M059J (cell line): Measurements from ENCODE around the gene SLC1A2. TPM values are rescaled to one million over a fixed set of nuclear protein-coding genes. Genes with fewer than 3 reads are reported as not detected.

Source experiments
- DNase-seq: peaks from one replicate; pipeline ENCODE4 v3.0.0-alpha.2; 2012; ENCODE audit warnings: low read depth
- total RNA-seq: library from RNA; depleted of rRNA; stranded (reverse); fragments of >200 nt; shearing (Covaris generic); gene quantifications from 2 replicates; pipeline ENCODE4 v1.2.3, GENCODE V29; 2014

Gene SLC1A2
- total RNA-seq, 1 experiment from 2014 or later, result 0.59 TPM

- DNase-seq, result no peak
Measured at GRCh38 chr11:35376613-35377012, 42.7 kb downstream of the SLC1A2 start.

GRCh38 chr11:35376118-35376510 lies 43.2 kb downstream of the SLC1A2 start:
- no peak for DNase-seq

- no peak for DNase-seq
Measured at GRCh38 chr11:35375332-35376117, 43.8 kb downstream of the SLC1A2 start.

DNA sequence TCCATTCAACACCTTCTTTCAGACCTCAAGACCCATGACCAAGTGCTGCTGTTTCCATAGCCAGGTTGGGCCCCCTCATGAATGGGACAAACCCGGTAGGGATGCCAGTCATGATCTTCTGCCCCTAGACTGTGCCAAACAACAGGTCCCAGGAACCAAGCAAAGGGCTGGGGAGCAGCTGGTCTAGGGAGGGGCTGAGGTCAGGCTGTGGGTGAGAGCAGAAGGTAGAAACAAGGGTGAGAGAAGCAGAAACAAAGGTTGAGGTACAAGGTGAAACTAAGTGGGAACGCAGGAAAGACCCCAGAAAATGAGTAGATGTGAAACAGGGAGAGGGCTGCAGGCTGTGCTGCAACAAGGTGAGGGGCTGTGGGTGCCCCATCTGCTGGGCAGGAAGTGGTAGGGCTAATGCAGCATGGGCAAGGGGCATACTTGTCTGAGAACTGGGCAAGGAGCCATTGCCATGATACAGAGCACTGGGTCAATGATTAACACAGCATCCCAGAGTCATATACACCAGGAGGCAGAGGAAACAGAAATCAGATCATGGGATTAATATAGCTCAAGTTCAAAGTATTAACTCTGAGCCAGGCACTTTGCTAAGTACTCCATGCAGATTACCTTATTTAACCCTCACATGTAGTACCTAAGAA lies 45.9 kb downstream of the SLC1A2 start:
- peak; percentile 54 for DNase-seq

- DNase-seq, result peak; percentile 55
Measured at GRCh38 chr11:35372565-35373283, 46.6 kb downstream of the SLC1A2 start.

- peak; percentile 58 for DNase-seq
Measured at GRCh38 chr11:35367491-35367890, 51.9 kb downstream of the SLC1A2 start.

- DNase-seq, result no peak
Measured at GRCh38 chr11:35366798-35367197, 52.6 kb downstream of the SLC1A2 start.

- DNase-seq, result no peak
Measured at GRCh38 chr11:35365961-35366360, 53.4 kb downstream of the SLC1A2 start.

DNA sequence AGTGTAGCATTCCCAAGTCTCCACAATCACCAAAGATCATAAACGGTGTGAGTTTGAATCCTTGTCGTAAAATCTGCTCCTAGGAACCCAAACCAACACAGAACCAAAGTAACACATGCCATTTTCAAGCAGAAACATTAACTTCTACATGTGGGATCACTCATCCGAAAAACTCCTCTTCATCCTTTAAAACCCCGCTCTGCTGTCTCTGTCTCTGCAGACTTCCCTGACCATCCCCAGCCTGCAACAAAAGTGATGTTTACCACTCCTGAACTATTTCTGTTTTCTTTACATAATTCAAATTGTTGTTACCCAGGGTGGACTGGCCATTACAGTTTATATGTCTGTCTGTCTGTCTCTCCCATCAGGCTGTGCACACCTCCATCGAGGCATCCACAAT lies 54.0 kb downstream of the SLC1A2 start:
- DNase-seq, result no peak

- DNase-seq, result peak; percentile 95
Measured at GRCh38 chr11:35363854-35364780, 55.2 kb downstream of the SLC1A2 start.

GRCh38 chr11:35363246-35363801 lies 56.0 kb downstream of the SLC1A2 start:
- DNase-seq, result no peak

DNA sequence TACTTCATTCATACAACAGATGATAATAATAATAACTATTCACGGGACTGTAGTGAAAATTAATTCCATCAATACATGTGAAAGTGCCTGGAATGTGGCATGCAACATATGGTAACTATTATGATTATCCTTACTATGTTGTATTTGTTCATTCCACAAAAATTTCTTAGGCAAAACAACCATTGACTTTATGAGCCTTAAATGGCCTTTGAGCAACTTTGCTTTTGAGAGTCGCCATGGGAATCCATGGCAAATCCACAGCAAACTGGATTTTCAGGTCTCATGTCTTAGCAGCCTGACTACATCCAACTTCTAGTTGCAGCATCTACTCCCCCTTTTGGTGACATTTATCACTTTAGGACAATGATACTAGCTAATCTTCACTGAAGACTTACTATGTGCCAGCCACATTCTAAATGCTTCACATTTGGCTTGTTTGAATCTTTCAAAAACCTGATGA lies 56.8 kb downstream of the SLC1A2 start:
- DNase-seq, result peak; percentile 33

- DNase-seq, result no peak
Measured at GRCh38 chr11:35360055-35360530, 59.3 kb downstream of the SLC1A2 start.

GRCh38 chr11:35359321-35360054 lies 59.9 kb downstream of the SLC1A2 start:
- DNase-seq, result no peak

GRCh38 chr11:35358391-35358790 lies 61.0 kb downstream of the SLC1A2 start:
- DNase-seq, result no peak

DNA sequence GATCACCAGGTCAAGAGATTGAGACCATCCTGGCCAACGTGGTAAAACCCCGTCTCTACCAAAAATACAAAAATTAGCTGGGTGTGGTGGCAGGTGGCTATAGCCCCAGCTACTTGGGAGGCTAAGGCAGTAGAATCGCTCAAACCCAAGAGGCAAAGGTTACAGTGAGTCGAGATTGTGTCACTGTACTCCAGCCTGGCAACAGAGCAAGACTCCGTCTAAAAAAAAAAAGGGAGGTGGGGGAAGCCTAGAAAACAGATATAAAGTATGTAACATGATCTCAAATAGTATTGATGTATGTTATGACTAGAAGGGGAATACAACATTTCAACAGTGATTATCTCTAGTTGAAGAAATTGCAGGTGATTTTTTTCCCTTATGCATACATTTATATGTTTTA lies 61.4 kb downstream of the SLC1A2 start:
- peak; percentile 35 for DNase-seq

DNA sequence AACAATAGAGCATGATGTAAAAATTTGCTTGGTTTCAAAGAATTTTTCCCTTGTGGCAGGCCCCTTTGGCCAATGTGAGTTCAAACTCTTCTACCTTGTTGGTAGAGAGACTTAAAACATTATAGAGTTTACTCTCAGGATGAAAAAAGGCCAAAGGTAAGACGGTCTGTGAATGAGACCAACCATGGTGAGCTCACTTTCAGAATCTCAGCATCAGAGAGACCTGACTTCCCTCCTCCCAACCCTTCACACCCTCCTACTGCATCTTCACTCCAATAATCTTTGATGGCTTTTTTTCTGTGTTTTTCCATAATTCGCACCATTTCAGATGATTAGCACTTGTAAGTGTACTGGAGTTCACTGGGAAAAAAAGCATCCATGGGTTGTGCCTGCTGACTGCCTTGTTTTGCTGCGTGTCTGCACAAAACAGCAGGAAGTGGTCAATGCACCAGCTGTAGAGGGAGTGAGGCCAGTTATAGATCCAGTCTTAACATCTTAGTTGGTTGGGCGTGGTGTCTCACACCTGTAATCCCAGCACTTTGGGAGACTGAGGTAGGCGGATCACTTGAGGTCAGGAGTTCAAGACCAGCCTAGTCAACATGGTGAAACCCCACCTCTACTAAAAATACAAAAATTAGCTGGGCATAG lies 64.1 kb downstream of the SLC1A2 start:
- DNase-seq, result no peak

DNA sequence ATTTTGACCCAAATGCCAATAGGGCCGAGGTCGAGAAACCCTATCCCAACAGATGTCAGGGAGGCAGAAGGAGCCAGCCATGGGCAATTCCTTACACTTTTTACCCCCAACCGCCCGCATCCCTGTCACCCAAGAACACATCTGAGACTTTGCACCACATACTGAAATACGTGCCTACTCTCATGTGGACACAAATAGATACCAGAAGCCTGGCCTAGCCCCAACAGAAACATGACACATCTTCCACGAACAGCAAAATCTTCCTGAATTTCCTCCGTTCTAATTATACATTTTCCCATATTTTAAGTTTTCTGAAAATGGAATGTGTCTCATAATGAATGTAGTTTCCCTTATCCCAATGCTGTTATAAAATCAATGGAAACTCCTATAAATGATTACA lies 64.7 kb downstream of the SLC1A2 start:
- DNase-seq, result no peak

DNA sequence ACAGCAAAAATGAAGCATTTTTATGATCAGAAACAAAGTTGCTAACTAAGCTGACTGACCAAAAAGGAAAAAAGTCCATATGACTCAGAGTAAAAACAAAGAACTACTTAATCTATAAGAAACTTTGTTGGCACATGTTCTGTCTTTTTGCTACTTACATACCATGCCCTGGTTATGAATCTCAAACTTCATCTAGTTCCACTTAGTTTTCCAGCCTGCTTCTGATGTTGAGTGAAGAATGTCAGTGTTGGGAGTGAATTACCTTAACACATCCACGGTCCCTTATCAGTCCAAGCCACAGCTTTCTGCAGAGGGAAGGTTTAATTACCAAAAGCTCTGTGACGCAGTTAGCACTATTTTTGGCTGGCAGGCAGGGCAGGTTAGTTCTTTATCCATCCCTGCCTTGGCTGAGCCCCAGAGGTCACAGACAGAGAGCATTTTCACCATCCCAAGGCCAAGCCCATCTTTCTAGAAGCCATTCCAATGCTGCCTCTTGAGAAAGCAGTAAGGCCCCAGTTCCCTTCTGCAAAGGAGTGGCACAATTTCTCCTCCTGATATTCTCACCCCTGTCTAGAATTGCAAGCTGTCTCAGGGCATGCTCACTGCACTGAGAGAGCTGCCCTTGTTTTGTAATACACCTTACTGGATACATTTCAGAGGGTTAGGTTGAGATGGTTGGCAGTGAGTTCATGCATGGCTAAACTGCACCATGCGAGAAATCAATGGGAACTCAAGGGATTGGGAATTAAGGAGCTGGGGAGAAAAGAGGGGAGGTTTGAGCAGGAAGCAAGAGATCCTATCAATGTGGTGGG lies 67.1 kb downstream of the SLC1A2 start:
- DNase-seq, result no peak
